ENCODE results near the gene TMEM139. TPM values are rescaled to one million over a fixed set of nuclear protein-coding genes. Genes with fewer than 3 reads are reported as not detected.

TMEM139 gene
- total RNA-seq, 1 experiment from 2014 or later = 2.0 TPM

- ChIA-PET POLR2A (no interaction called here), CTCF (no interaction called here)
- Histone ChIP-seq H3K4me3 (ENCODE audit: low read depth in 2 of 2, low read length in 2 of 2) (no peak overlapping the region), H3K9me3 (ENCODE audit: control insufficient read depth, insufficient read depth, low read depth, low read length) (no peaks in the 10 kb centered on the region), H3K36me3 (ENCODE audit: control insufficient read depth, insufficient read depth, low read length) (no peaks in the 10 kb centered on the region), H3K27ac (ENCODE audit: low read length) (no peak overlapping the region), H3K4me1 (ENCODE audit: control insufficient read depth, insufficient read depth, low read length) (peaks cover 14% of the 10 kb centered on the region), H3K27me3 (ENCODE audit: control insufficient read depth, insufficient read depth, low read length) (no peaks in the 10 kb centered on the region)
- ATAC-seq (no peak), DNase-seq (ENCODE audit: low read depth, low spot score) (no peak)
- no TSS peak for BruUV-seq (replicated peaks)
- no peak for TF ChIP-seq TCF7L2 (IDR thresholded peaks at IDR 0.05; ENCODE audit: low read depth, low read length)
- no peak for TF ChIP-seq CTCF (IDR thresholded peaks at IDR 0.05)
- TF ChIP-seq POLR2AphosphoS5 (IDR thresholded peaks at IDR 0.05; ENCODE audit: low read depth, low read length) = no peak
- TF ChIP-seq REST (IDR thresholded peaks at IDR 0.05; ENCODE audit: insufficient read depth in 1 of 2, low read depth in 2 of 2, low read length in 1 of 2) = no peak
- no peak for TF ChIP-seq SIN3A (IDR thresholded peaks at IDR 0.05; ENCODE audit: borderline replicate concordance, insufficient read depth, low read depth, low read length)
- intact Hi-C loops (cut with micrococcal nuclease; ENCODE audit: unreplicated experiment) (no loop called here), in situ Hi-C loops (cut with HindIII; ENCODE audit: low pct_unique_long_range_greater_than_20kb, low sequenced_read_pairs) (no loop called here)
Measured at GRCh38 chr7:143280160-143280559, 4.6 kb upstream of the TMEM139 start.

- intact Hi-C loops (cut with micrococcal nuclease; ENCODE audit: unreplicated experiment) (no loop called here), in situ Hi-C loops (cut with HindIII; ENCODE audit: low pct_unique_long_range_greater_than_20kb, low sequenced_read_pairs) (no loop called here)
- Histone ChIP-seq H3K9me3 (ENCODE audit: control insufficient read depth, insufficient read depth, low read depth, low read length) (no peaks in the 10 kb centered on the region), H3K36me3 (ENCODE audit: control insufficient read depth, insufficient read depth, low read length) (no peaks in the 10 kb centered on the region), H3K4me3 (ENCODE audit: low read depth in 2 of 2, low read length in 2 of 2) (no peak overlapping the region), H3K27ac (ENCODE audit: low read length) (no peak overlapping the region), H3K27me3 (ENCODE audit: control insufficient read depth, insufficient read depth, low read length) (no peaks in the 10 kb centered on the region), H3K4me1 (ENCODE audit: control insufficient read depth, insufficient read depth, low read length) (peaks cover 18% of the 10 kb centered on the region)
- ATAC-seq (no peak), DNase-seq (ENCODE audit: low read depth, low spot score) (no peak)
- BruUV-seq (replicated peaks) = no TSS peak
- POLR2A ChIA-PET = no interaction called here
- no peak for TF ChIP-seq REST (IDR thresholded peaks at IDR 0.05; ENCODE audit: insufficient read depth in 1 of 2, low read depth in 2 of 2, low read length in 1 of 2)
- TF ChIP-seq POLR2AphosphoS5 (IDR thresholded peaks at IDR 0.05; ENCODE audit: low read depth, low read length) = no peak
- no peak for TF ChIP-seq CTCF (IDR thresholded peaks at IDR 0.05)
- no peak for TF ChIP-seq SIN3A (IDR thresholded peaks at IDR 0.05; ENCODE audit: borderline replicate concordance, insufficient read depth, low read depth, low read length)
- no peak for TF ChIP-seq TCF7L2 (IDR thresholded peaks at IDR 0.05; ENCODE audit: low read depth, low read length)
- CTCF ChIA-PET = no interaction called here
Measured at GRCh38 chr7:143280566-143280965, 4.2 kb upstream of the TMEM139 start.
